K562 (cell line): ENCODE measurements around the gene NRM. TPM values are rescaled to one million over a fixed set of nuclear protein-coding genes. Genes with fewer than 3 reads are reported as not detected.

Source experiments
- CBX1 ChIP-seq: sonication (generic); IDR thresholded peaks from 2 replicates; pipeline ENCODE4 v1.6.1; 2016; ENCODE audit warnings: antibody characterized with exemption, low read depth, mild to moderate bottlenecking
- EWSR1 ChIP-seq: fragments of 450-650 bp; IDR thresholded peaks from 2 replicates; pipeline ENCODE4 v1.6.1; 2018; ENCODE audit warnings: borderline replicate concordance, mild to moderate bottlenecking, low read depth, moderate library complexity; ENCODE audit not compliant: partially characterized antibody
- HDAC1 ChIP-seq, 2 experiments: fragments of 450-650 bp; IDR thresholded peaks; 2 replicates each; pipeline ENCODE4 v1.6.1; 2016 to 2017; ENCODE audit warnings: inconsistent platforms in 1 of 2, mild to moderate bottlenecking in 1 of 2, moderate library complexity in 1 of 2
- HEY1 ChIP-seq: fragments of 250-450 bp; sonication (Bioruptor Pico); IDR thresholded peaks from 2 replicates; pipeline ENCODE4 v1.5.0; 2020; ENCODE audit warnings: mild to moderate bottlenecking, moderate library complexity, borderline replicate concordance
- KAT7 ChIP-seq: sonication (generic); formaldehyde crosslinking; IDR thresholded peaks from 2 replicates; pipeline ENCODE4 v1.8.0; 2022; ENCODE audit warnings: missing genetic modification reagents, mild to moderate bottlenecking, borderline replicate concordance
- MAFK ChIP-seq: IDR thresholded peaks from 2 replicates; pipeline ENCODE4 v1.6.1; 2011; ENCODE audit warnings: low read length, improper control_type of control experiment
- RBM14 ChIP-seq: fragments of 200-400 bp; formaldehyde crosslinking; IDR thresholded peaks from 2 replicates; pipeline ENCODE4 v1.6.1; 2018; ENCODE audit warnings: low read depth, mild to moderate bottlenecking, low read length, moderate library complexity, borderline replicate concordance; ENCODE audit not compliant: insufficient read depth
- ZNF212 ChIP-seq: fragments of 450-650 bp; formaldehyde crosslinking; IDR thresholded peaks from 2 replicates; pipeline ENCODE4 v1.4.0; 2020; ENCODE audit warnings: mild to moderate bottlenecking
- ZNF75A ChIP-seq: fragments of 450-650 bp; formaldehyde crosslinking; IDR thresholded peaks from 2 replicates; pipeline ENCODE4 v1.4.0; 2020; ENCODE audit warnings: mild to moderate bottlenecking
- polyA plus RNA-seq, 8 experiments: library from polyadenylated mRNA; depleted of rRNA in 4 of 8; stranded (reverse) in 5 of 8; unstranded in 3 of 8; fragments of >200 nt; fragmentation: Nextera tagmentation in 2 of 8; fragmentation: Illumina TruSeq in 1 of 8; extraction: Ambion mirVana in 2 of 8; extraction: Trizol in 1 of 8; gene quantifications; 2 replicates each; pipeline versions ENCODE4 v1.2.1 to v1.2.3, GENCODE V29; 2011 to 2014; ENCODE audit warnings: inconsistent platforms in 1 of 8, missing spikeins in 1 of 8
- total RNA-seq, 7 experiments: library from RNA; depleted of rRNA in 6 of 7; stranded (reverse); fragments of >200 nt in 6 of 7; fragmentation: Illumina TruSeq in 2 of 7; extraction: Trizol in 2 of 7; gene quantifications; 2 replicates each; pipeline versions ENCODE4 v1.2.1 to v1.2.3, GENCODE V29; 2011 to 2021; ENCODE audit warnings: low replicate concordance in 1 of 7
- TF ChIP-seq, protein P1 (sequence below): conservative IDR thresholded peaks from 2 replicates; pipeline ENCODE4 v1.6.1; 2011; ENCODE audit warnings: low read depth, mild to moderate bottlenecking, low read length; ENCODE audit not compliant: control insufficient read depth
- TF ChIP-seq, protein P2 (sequence below), 2 experiments: IDR thresholded peaks in 1 of 2; conservative IDR thresholded peaks in 1 of 2; 2 replicates each; pipeline ENCODE4 v1.6.1; 2016; ENCODE audit warnings: low read depth in 2 of 2, mild to moderate bottlenecking in 1 of 2, missing compliant biosample characterization in 1 of 2, missing genetic modification characterization in 1 of 2, moderate library complexity in 1 of 2
- TF ChIP-seq, protein P3 (sequence below), 2 experiments: fragments of 450-650 bp; formaldehyde crosslinking in 1 of 2; IDR thresholded peaks; 2 replicates each; pipeline versions ENCODE4 v1.4.0 to v1.6.1; 2014 to 2020; ENCODE audit warnings: mild to moderate bottlenecking in 2 of 2, borderline replicate concordance in 1 of 2, low read depth in 1 of 2

Gene NRM
- total and polyA plus RNA-seq, 9 of the 15 experiments (the other 6 are each of a cell fraction or from before 2014, with no cell fraction given) = 9.7 to 58.2 (median 18.1) TPM

DNA sequence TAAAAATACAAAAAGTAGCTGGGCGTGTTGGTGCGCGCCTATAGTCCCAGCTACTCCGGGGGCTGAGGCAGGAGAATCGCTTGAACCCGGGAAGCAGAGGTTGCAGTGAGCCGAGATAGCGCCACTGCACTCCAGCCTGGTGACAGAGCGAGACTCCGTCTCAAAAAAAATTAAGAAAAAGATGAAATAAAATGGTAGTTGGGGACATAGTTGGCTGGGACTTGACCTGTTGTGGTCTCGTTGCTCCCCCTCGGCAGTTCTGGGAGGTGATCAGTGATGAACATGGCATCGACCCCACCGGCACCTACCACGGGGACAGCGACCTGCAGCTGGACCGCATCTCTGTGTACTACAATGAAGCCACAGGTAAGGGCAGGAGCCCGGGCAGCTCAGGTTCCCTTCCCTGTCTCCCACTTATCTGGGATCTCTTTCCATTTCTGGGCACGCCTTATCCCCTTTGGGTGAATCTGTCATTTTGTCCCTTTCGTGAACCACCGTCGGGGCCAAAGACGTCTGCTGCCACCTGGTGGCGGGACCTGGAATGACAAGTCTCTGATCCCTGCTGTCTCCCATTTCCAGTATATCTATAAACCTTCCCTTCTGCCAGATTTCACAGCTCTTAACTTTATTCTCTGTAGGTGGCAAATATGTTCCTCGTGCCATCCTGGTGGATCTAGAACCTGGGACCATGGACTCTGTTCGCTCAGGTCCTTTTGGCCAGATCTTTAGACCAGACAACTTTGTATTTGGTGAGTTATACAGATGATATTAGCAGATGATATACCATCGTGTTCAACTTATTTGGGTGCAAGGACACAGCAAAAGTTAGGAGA lies 31.7 kb upstream of the NRM start (continued):
- no peak for TF ChIP-seq EWSR1
- TF ChIP-seq HDAC1 (IDR thresholded peaks at IDR 0.05) = peak; percentile 13 to 75; a peak in 2 of 4 replicates
- TF ChIP-seq MAFK = 0 out of 2 replicates have a peak, but pooled peaks have one; percentile 6
- TF ChIP-seq, protein P1, sequence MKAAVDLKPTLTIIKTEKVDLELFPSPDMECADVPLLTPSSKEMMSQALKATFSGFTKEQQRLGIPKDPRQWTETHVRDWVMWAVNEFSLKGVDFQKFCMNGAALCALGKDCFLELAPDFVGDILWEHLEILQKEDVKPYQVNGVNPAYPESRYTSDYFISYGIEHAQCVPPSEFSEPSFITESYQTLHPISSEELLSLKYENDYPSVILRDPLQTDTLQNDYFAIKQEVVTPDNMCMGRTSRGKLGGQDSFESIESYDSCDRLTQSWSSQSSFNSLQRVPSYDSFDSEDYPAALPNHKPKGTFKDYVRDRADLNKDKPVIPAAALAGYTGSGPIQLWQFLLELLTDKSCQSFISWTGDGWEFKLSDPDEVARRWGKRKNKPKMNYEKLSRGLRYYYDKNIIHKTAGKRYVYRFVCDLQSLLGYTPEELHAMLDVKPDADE = peak; percentile 69
- TF ChIP-seq KAT7 (CRISPR knock-in tag) = peak; percentile 93; the same call in 1 of the 2 replicates
- TF ChIP-seq, protein P2, sequence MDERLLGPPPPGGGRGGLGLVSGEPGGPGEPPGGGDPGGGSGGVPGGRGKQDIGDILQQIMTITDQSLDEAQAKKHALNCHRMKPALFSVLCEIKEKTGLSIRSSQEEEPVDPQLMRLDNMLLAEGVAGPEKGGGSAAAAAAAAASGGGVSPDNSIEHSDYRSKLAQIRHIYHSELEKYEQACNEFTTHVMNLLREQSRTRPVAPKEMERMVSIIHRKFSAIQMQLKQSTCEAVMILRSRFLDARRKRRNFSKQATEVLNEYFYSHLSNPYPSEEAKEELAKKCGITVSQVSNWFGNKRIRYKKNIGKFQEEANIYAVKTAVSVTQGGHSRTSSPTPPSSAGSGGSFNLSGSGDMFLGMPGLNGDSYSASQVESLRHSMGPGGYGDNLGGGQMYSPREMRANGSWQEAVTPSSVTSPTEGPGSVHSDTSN (CRISPR knock-in tag; IDR thresholded peaks at IDR 0.05; ENCODE audit: low read depth) = no peak
- TF ChIP-seq, protein P2 (tag; conservative IDR thresholded peaks at IDR 0.05; ENCODE audit: low read depth) = peak; percentile 48; the same call in 1 of the 2 replicates
- TF ChIP-seq HEY1 (CRISPR knock-in tag) = no peak
- no peak for TF ChIP-seq CBX1
- TF ChIP-seq ZNF75A (CRISPR knock-in tag) = no peak
- no peak for TF ChIP-seq RBM14
- TF ChIP-seq, protein P3, sequence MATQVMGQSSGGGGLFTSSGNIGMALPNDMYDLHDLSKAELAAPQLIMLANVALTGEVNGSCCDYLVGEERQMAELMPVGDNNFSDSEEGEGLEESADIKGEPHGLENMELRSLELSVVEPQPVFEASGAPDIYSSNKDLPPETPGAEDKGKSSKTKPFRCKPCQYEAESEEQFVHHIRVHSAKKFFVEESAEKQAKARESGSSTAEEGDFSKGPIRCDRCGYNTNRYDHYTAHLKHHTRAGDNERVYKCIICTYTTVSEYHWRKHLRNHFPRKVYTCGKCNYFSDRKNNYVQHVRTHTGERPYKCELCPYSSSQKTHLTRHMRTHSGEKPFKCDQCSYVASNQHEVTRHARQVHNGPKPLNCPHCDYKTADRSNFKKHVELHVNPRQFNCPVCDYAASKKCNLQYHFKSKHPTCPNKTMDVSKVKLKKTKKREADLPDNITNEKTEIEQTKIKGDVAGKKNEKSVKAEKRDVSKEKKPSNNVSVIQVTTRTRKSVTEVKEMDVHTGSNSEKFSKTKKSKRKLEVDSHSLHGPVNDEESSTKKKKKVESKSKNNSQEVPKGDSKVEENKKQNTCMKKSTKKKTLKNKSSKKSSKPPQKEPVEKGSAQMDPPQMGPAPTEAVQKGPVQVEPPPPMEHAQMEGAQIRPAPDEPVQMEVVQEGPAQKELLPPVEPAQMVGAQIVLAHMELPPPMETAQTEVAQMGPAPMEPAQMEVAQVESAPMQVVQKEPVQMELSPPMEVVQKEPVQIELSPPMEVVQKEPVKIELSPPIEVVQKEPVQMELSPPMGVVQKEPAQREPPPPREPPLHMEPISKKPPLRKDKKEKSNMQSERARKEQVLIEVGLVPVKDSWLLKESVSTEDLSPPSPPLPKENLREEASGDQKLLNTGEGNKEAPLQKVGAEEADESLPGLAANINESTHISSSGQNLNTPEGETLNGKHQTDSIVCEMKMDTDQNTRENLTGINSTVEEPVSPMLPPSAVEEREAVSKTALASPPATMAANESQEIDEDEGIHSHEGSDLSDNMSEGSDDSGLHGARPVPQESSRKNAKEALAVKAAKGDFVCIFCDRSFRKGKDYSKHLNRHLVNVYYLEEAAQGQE (IDR thresholded peaks at IDR 0.05; ENCODE audit: borderline replicate concordance) = peak; percentile 91
- TF ChIP-seq, protein P3 (CRISPR knock-in tag; IDR thresholded peaks at IDR 0.05; ENCODE audit: low read depth) = no peak; the same call in 1 of the 2 replicates
- TF ChIP-seq ZNF212 = no peak
